HG03565 (cell line): ENCODE results near the gene APOBR.
"Not testable (repeated sequence)": the region's sequence is repeated elsewhere in the genome, so short reads cannot be mapped to it uniquely, and the experiment has no call there.

ENCODE experiments used
- ATAC-seq: cut with Tn5 transposase; IDR thresholded peaks from one replicate; pipeline ENCODE4 v1.9.1; 2021; ENCODE audit warnings: mild to moderate bottlenecking, moderate library complexity; ENCODE audit not compliant: unreplicated experiment

The APOBR gene

DNA sequence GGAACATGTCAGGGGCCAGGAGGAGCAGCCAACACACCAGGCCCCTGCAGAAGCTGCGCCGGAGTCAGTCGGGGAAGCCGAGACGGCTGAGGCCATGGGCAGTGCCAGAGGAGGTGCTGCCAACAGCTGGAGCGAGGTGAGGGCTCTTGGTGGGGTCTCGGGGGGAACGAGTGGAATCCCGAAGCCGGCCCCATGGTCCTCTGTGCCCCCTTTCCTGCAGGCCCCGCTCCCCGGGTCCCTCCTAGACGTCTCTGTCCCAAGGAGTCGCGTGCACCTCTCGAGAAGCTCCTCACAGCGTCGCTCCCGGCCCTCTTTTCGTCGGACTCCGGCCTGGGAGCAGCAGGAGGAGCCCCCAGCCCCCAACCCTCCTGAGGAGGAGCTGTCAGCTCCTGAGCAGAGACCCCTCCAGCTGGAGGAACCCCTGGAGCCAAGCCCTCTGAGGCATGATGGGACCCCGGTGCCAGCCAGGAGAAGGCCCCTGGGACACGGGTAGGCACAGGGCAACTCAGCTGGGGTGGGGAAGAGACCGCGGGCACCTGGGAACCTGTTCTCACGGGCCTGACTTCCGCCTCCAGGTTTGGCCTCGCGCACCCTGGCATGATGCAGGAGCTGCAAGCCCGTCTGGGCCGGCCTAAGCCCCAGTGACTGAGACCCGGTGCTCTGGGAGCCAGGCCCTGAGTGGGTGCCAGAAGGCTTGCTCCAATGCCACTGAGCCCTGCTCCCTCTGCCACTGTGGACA is 3.6 kb downstream of the APOBR start:
- no peak for ATAC-seq

DNA sequence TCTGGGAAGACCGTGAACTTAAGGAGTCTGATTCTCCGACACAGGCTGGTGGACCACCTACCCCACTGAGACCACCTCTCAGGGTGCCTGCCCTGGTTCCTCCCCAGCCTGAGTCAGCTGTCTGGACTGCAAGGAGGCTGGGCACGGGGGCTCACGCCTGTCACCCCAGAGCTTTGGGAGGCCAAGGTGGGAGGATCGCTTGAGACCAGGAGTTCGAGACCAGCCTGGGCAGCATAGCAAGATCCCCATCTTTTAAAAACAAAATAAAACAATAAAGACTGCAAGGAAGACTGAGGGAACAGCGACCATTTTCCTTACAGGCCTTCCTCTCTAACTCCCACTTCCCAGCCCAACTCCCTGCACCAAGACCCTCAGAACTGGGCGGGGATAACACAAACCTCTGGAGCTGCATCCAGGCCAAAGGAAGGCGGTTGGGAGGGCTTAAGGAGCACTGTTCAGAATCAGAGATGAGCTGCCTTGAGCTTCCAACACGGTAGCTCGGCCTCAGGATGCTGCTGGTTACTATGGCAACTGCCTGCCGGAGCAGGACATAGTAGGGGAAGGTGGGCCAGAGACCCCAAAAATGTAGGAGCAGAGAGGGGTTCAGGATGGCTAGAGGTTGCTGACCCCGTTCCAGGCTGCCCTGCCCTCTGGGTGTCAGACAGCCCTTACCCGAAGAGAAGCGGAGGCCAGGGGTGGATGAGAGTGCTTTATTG is 4.4 kb downstream of the APOBR start:
- no peak for ATAC-seq

DNA sequence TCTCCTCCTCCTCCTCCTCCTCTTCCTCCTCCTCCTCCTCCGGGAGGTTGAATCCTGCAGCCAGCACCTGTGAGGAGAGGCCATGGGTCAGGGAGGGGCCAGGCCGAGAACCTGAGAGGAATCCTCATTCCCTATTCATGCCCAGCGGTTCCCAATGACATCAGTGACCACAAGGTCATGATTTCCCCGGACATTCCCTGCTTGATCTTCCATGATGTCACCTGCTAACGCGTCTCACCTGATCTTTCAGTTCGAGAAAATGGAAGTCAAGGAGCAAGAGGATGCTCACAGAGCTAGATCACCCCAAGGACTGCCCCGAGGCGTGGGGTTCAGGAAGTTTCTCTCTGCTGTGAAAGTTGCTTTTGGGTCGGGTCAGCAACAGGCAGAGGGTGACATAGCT is 5.4 kb downstream of the APOBR start:
- ATAC-seq = no peak

DNA sequence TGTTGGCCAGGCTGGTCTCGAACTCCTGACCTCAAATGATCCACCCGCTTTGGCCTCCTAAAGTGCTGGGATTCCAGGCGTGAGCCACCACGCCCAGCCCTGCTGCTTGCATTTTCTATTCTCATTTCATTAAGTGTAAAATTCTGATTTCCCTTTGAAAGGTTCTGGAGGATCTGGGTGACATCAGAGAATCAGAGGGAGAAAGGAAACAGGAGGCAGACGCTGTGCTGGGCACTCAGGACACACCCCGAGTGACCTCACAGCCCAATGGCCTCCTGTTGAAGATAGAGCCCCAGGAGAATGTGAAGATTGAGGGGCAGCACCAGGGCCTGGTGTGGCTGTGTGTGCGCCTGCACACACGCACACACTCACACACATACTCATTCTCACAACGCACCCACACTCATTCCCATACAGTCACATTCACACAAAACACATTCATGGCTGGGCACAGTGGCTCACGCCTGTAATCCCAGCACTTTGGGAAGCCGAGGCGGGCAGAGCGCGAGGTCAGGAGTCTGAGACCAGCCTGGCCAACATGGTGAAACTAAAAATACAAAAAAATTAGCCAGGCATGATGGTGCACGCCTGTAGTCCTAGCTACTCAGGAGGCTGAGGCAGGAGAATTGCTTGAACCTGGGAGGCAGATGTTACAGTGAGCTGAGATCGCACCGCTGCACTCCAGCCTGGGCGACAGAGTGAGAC is 6.2 kb downstream of the APOBR start:
- not testable (repeated sequence) for ATAC-seq

DNA sequence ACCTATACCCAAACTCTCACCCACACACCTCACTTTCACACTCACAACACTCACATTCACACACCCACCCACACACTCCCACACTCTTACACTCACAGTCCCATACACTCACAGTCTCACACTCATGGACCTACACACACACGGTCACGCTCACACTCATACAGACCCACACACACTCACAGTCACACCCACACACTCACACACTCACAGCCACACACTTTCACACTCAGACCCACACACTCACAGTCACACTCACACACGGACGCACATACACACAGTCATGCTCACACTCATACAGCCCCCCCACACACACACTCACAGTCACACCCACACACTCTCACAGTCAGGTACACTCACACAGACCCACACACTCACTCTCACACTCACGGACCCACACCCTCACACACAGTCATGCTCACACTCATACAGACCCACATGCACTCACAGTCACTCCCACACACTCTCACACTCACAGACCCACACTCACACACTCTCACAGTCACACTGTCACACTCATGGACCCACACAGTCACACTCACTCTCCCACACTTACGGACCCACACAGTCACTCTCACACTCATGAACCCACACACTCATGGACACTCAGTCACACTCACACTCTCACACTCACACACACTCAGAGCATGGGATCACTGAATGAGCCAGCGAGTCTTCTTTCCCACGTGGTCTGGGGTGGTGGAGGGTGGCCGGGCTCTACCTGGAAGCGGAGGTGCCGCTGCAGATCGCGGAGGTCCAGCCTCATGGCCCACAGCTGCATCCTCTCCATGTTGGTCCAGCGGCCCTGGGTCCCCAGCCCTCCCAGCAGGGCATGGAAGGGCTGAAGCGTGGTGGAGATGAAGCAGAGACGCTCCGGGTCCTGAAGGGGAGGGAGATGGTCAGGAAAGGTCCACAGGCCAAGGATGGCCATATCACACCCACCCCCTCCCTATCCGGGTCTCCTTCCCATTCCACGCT is 7.1 kb downstream of the APOBR start:
- no peak for ATAC-seq

DNA sequence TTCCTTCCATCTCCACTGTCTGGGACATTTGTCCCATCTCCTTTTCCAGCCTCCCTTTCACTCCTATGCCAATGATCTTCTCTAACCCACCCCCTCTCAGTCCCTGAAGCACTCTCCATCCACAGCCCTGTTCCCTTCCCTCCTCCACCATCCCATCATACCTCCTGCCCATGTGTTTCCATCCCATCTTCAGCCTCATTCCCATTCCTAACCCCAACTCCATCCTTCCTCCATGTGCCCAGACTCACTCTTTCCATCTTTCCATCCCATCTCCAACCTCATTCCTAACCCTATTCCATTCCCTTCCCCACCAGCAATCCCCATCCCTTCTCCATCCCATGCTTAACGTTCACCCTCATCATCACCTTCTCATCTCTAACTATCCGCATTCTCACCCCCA is 7.8 kb downstream of the APOBR start:
- no peak for ATAC-seq

DNA sequence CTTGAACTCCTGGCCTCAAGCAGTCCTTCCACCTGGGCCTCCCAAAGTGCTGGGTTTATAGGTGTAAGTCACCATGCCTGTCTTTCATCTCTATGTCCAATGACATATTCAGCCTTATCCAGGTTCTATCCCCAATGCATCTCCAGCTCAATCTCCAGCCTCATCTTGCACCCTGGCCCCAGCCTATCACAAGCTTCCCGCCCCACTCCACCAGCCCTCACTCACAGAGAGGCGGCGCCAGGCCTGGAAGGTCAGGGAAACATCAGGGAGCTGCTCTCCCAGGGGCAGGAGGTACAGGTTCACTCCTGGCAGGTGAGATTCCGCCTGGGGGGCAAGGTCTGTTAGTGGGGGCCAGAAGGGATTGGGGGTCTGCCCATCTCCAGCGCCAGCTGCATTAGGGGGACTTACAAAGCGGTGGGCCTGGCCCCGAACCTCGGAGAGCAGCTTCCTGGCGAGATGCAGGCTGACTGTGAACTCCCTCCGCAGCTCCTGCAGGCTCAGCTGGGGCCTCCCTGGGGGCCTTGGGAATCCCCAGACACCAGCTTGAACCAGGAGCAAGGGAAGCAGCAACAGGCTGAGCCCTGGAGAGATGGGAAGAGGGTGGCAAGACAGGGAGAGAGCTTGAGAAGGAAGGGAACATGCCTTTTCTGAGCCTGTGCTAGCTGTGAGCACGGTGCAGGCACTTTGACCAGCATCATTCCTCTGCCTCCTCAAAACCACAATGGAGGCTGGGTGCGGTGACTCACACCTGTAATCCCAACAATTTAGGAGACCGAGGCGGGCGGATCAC is 9.2 kb downstream of the APOBR start:
- no peak for ATAC-seq

DNA sequence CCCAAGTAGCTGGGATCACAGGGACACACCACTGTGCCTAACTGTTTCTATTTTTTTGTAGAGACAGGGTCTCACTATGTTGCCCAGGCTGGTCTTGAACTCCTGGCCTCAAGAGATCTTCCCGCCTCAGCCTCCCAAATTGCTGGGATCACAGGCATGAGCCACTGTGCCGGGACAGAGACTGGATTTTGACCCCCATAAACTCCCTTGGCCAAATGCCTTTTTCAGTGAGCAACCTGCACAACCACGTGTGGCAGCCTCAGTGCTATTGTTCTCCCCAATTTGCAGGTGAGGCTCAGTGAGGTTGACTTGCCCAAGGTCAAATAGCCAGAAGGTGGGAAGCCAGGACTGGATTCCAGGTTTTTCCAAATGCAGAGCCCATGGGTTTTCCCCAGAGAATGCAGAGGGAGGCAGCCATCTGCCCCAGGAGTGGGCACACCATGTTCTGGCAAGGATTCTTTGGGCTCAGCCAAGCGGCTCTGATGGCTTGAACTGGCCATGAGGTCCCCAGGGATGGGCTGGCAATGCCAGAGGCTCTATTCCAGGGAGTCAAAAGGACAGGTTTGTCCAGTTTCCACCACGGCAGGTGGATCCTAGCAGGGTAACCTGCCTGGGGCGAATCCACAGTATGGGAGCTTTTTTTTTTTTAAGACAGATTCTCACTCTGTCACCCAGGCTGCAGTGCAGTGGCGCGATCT is 10.4 kb downstream of the APOBR start:
- ATAC-seq = no peak

DNA sequence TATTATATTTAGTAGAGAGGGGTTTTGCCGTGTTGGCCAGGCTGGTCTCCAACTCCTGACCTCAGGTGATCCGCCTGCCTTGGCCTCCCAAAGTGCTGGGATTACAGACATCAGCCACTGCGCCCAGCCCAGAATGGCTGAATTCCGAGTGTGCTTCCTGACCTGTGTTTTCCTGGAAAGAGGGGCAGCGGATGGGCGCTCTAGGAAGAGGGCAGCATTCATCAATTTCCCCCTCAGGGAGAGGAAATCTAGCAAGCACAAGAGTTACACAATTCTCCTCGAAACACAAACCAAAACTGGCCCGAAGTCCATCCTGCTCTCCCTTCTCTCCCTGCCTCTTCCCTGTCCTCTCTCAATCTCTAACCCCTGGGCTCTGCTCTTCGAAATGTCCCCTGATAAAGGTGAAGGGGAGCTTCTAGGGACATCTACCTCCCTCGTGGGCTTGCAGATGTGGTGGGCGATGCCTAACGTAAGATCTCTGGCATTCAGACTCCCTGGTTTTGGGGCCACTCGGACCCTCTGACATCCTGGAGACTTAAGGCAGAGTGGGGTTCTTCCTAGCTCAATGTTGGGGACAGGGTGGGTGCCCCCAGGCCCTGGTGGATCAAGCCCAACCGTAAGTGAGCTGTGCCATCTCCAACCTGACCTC is 11.2 kb downstream of the APOBR start:
- ATAC-seq = no peak

DNA sequence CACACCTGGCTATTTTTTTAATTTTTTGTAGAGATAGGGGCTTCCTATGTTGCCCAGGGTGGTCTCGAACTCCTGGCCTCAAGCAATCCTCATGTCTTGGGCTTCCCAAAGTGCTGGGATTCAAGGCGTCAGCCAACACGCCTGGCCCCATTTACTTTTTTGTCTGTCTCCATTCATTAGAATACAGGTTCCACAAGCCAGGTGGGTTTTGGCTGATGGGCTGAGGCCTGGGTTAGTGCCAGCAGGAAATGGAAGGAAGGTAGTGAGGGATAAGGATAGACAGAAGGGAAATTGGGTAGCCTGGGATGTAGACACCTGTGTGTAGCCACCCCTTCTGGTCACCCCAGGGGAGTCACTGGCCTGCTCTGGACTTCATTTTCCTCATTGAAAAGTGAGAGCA is 16.6 kb downstream of the APOBR start:
- no peak for ATAC-seq

DNA sequence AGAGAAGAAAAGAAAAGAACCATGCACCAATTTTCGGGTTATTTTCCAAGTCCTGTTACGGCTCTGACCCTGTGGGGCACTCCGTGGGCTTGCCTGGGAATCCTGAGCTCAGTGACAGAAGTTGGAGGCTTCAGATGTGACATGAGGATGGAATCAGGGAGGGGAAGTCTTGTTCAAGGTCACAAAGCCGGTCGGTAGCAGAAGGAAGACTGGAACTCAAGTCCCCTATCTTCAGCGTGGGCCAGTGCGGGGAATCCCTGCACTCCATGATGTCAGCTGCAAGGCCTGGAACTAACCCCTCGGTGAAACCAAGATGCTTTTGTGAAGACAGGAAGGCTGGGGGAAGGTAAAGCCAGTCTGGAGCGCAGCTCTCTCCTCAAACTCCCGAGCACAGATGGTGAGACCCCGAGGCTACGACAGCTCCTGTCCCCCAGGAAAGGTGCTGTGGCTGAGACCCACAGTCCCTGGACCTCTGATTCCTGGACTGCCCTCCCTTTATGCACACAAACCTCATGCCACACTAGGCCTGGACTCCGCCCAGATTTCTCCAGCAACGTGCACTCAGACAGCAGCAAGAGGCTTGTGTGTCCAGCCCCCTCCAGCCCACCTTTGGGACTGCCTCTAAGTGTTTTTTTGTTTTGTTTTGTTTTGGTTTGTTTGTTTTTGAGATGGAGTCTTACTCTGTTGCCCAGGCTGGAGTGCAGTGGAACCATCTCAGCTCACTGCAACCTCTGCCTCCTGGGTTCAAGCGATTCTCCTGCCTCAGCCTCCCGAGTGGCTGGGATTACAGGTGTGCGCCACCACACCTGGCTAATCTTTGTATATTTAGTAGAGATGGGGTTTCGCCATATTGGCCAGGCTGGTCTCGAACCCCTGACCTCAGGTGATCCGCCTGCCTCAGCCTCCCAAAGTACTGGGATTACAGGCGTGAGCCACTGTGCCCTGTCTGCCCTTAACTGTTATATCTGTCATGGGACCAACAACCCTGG is 17.7 kb downstream of the APOBR start:
- no peak for ATAC-seq

DNA sequence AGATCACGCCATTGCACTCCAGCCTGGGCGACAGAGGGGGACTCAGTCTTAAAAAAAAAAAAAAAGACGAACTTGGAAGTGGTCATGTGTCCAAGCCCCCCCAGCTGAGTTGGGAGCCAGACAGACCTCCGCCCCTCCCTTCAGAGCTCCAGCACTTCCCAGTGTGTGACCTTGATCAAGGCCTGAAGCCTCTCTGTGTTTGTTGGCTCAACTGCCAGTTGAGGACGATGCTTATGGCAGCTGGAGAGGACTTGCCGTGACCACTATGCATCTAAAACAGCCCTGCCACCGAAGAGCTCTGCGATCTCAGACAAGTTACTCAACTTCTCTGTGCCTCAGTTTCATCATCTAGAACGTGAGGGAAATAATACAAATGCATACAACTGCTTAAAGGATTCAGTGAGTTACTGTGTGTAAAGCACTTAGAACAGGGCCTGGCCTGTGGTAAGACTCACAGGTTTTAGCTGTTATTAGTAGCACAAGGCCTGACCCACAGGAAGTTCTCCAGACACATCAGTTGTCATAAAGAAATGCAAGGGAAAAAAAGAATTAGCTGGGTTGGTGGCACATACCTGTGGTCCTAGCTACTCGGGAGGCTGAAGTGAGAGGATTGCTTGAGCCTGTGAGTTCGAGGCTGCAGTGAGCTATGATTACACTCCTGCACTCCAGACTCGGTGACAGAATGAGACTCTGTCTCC is 19.2 kb downstream of the APOBR start:
- ATAC-seq = no peak

DNA sequence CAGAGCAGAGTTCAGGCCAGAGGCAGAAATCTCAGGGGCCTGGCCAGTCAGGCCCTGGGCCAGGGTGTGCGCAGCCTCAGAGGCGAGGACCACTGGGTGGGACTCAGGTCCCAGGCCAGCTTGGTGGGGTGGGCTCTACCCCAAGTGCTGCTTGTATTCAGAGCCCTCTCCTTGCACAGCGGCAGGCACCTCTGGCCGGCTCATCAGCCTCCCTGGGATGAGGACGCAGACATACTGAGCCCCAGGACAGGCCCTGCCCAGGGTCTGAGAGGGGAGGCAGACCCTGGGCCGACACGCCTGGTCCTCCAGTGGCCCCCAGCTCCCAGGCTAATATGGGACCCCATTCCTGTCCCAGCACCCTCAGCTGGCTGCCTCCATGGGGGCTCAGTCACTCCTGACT is 19.8 kb downstream of the APOBR start:
- ATAC-seq = no peak

DNA sequence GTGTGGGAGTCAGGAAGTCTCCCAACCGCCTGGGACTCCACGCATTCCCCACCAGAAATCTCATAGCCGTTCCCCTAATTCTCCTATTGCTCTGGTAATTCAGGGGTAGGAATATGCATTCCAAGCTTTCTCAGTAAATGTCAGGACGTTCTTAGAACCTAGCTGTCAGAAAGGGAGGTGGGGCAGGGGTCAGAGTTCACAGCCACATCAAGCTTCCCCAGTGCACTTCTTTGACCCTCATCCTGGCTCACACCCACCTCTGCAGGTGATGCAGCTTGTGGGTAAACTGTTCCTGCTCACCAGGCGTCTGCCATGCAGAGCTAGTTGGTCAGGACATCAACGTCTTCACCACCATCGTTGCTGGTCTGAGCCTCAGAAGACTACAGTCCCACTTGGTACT is 26.2 kb downstream of the APOBR start:
- ATAC-seq = no peak

DNA sequence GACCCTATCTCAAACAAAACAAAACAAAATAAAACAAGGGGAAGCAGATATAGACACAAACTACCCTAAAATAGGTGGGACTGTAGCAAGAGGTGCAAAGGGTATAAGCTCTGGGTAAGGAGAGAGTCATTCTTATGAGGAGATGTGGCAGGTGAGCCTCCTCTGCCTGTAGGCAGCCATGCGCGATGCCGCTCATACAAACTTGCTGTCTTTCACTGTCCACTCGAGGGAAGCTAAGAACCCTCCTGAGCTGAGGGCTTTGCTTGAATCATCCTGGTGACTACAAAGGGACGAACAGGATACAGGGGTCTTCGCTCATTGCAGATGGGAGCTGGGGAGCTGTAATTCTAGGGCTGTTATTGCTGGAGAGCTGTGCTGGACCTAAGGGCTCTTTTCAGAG is 27.0 kb downstream of the APOBR start:
- no peak for ATAC-seq

DNA sequence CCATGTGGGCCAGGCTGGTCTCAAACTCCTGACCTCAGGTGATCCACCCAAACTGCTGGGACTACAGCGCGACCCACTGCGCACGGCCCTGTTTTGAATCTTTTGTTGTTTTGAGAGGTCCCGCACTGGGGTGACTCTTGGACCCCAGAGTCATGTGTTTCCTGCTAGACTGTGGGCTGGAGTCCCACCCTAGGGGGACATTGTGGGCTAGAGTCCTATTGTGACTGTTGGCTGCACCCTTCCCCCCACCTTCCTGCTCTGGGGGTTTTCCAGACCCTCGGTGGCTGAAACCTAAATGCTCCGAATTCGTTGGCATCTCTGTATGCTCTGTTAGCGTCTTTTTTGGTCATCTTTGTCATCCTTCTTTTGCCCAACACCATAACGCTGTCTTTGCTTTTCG is 28.3 kb downstream of the APOBR start:
- ATAC-seq = no peak

DNA sequence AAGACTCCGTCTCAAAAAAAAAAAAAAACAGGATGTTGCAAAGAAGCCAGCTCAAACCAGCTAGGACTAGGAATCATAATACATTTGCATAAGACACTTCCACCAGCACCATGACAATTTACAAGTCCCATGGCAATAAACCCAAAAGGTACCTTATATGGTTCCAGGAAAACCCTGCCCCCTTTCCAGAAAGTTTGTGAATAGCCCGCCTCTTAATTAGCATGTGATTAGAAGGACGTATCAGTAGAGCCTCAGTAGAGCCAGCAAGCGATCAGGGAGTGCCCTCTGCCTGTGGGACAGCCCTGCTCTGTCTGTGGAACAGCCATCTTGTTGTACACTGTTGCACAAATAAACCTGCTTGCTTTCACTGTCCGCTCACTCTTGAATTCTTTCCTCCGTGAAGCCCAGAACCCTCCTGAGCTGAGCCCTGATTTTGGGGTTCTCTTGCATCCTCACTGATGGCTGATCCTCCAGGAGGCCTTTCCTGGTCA is 30.3 kb downstream of the APOBR start:
- no peak for ATAC-seq
